ENCODE results near the gene MAD1L1.
"Not testable (repeated sequence)": the region's sequence is repeated elsewhere in the genome, so short reads cannot be mapped to it uniquely, and the experiment has no call there.

MAD1L1 gene

DNA sequence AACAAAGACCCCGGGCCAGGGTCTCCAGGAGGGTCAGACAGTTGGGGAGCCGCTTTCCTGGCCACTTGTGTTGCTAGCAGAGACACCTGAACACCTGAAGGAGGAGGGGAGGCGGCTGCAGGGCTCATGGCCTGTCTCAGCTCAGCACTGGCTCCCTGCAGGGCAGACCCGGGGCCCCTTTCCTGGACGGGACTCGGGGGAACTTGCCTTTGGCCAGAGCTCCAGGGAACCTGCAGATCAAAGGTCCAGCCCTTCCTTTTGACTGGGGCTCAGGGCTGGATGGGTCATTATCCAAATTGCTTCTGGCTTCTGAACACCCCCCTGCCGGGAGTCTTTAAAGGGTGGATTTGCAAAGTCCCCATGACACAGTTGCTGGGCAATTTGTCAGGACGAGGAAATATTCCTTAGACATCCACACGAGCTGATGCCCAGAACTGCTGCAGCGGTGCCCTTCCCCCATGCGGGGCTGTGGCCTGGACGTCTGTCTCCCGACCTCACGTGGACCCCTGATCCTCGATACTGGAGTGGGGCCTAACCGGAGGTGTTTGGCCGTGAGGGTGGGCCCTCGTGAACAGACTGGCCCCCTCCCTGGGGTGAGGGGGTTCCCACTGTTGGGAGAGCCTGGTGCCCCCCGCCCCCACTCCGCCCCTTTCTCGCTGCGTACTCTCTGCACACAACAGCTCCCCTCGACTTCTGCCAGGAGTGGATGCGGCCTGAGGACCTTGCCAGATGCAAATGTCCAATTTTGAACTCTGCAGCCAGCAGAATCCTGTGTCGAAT is 368.4 kb downstream of the MAD1L1 start:
- Mint-ChIP-seq H3K4me1 (peaks cover 11% of the 10 kb centered on the region), H3K9me3 (no peaks in the 10 kb centered on the region), H3K4me3 (no peak overlapping the region), H3K27ac (no peak overlapping the region), H3K27me3 (no peaks in the 10 kb centered on the region), H3K36me3 (no peaks in the 10 kb centered on the region)

DNA sequence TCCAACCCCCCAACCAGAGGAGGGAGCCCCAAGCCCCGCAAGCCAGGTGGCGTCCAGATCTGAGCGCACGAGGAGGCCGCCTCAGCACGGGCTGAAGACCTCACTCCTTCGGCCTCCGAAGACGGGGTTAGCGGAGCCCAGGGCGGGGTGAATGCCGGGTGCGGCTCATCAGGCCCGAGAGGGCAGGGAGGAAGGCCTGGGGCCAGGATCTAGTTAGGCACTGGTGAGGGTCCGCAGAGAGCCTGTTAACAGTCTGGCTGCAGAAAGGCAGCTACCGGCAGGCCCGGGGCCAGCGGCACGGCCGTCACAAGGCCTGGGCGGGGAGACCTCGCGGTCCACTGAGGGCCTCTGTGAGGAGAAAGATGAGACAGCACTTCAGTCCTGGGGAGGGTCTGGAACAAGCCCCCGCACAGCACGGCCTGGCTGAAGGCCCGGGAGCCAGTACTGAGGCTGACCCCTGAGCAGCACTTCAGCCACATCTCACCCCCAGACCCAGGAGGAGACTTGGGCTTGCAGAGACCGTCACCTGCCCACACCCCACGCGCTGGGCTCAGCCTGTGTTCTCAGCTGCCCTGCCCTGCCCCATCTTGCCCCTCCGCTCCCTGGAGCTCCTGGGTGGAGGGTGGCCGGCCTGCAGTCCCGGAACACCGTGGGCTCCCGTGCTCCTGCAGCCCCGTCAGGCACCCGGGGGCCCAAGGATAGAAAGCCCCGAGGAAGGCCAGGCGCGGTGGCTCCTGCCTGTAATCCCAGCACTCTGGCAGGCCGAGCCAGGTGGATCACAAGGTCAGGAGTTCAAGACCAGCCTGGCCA is 369.4 kb downstream of the MAD1L1 start:
- H3K36me3 Mint-ChIP-seq = no peaks in the 10 kb centered on the region
- H3K4me1 Mint-ChIP-seq = peaks cover 11% of the 10 kb centered on the region
- H3K27ac Mint-ChIP-seq = no peak overlapping the region
- H3K4me3 Mint-ChIP-seq = no peak overlapping the region
- no peaks in the 10 kb centered on the region for H3K9me3 Mint-ChIP-seq
- H3K27me3 Mint-ChIP-seq = no peaks in the 10 kb centered on the region

DNA sequence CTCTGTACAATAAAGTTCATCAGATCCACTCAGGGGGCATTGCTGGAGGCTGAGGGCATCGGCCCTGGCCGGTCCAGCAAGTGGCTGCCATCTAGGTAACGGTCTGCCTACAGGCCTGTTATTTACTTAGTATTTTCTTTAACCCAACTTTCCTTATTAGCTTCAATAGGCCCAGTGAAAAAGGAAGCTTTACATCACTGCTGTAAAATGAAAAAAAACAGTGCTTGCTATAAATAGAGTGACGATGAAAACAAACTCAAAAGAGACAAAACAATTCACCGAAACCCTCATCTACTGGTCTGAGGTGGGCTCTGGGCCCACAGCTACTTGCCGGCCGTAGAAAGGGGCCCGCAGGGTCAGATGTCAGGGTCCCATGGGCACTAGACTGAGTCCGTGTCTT is 370.2 kb downstream of the MAD1L1 start:
- Mint-ChIP-seq H3K4me3 (no peak overlapping the region), H3K27ac (no peak overlapping the region), H3K27me3 (no peaks in the 10 kb centered on the region), H3K9me3 (no peaks in the 10 kb centered on the region), H3K36me3 (no peaks in the 10 kb centered on the region), H3K4me1 (peaks cover 11% of the 10 kb centered on the region)

DNA sequence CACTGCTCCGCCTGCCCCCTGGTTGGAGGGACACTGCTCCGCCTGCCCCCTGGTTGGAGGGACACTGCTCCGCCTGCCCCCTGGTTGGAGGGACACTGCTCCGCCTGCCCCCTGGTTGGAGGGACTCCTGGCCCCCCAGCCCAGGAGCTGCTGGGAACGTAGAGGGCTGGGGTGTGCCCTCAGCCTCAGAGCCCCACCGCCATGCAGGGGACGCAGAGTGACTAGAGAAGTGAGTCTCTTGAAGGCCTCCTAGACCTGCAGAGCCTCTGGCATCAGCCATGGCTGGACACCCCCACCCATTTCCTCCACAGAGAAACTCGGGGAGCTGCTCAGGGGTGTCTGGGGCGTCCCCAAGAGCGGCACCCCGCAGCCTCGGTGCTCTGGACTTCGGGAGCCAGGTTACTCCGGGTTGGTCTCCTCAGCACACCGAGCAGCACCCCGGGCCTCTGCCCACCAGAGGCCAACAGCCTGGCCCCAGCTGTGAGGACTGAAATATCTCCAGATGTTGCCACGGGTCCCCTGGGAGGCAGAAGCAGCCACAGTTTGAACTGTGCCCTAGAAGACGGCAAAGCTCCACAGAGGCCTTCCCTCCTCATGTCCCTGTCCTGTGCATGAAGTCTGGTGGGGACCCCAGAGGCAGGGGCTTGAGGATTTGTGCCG is 370.8 kb downstream of the MAD1L1 start:
- H3K4me1 Mint-ChIP-seq = peaks cover 8% of the 10 kb centered on the region
- H3K9me3 Mint-ChIP-seq = no peaks in the 10 kb centered on the region

DNA sequence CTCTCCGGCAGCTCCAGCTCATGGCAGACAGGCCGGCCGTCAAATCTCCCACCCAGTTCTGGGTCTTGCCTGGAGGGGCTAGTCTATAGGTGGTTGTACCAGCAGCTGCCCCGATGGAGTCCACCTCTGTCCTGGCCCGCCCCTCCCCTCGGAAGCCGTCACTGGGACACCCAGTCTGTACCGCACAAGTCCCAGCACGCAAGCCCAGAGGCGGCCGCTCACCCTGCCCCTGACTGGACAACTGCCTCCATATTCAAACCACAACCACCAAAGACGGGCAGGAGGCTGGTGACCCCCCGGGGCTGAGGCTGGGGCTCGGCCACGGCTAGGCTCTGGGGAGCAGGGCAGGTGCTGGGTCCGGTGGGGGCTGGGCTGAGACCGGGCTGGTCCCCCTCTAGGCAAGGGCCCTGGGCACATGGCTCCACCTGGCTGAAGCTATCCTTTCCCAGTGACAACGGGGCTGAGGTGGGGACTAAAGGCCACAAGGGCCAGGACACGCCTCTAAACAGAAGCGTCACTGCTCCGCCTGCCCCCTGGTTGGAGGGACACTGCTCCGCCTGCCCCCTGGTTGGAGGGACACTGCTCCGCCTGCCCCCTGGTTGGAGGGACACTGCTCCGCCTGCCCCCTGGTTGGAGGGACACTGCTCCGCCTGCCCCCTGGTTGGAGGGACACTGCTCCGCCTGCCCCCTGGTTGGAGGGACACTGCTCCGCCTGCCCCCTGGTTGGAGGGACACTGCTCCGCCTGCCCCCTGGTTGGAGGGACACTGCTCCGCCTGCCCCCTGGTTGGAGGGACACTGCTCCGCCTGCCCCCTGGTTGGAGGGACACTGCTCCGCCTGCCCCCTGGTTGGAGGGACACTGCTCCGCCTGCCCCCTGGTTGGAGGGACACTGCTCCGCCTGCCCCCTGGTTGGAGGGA is 371.6 kb downstream of the MAD1L1 start:
- H3K27me3 Mint-ChIP-seq, H3K4me1 Mint-ChIP-seq, H3K4me3 Mint-ChIP-seq, H3K9me3 Mint-ChIP-seq, H3K27ac Mint-ChIP-seq, H3K36me3 Mint-ChIP-seq: not testable (repeated sequence)

More for the DNA sequence above, 370.8 kb downstream of the MAD1L1 start:
- Mint-ChIP-seq H3K4me3 (no peak overlapping the region), H3K27ac (no peak overlapping the region), H3K27me3 (no peaks in the 10 kb centered on the region), H3K36me3 (no peaks in the 10 kb centered on the region)

DNA sequence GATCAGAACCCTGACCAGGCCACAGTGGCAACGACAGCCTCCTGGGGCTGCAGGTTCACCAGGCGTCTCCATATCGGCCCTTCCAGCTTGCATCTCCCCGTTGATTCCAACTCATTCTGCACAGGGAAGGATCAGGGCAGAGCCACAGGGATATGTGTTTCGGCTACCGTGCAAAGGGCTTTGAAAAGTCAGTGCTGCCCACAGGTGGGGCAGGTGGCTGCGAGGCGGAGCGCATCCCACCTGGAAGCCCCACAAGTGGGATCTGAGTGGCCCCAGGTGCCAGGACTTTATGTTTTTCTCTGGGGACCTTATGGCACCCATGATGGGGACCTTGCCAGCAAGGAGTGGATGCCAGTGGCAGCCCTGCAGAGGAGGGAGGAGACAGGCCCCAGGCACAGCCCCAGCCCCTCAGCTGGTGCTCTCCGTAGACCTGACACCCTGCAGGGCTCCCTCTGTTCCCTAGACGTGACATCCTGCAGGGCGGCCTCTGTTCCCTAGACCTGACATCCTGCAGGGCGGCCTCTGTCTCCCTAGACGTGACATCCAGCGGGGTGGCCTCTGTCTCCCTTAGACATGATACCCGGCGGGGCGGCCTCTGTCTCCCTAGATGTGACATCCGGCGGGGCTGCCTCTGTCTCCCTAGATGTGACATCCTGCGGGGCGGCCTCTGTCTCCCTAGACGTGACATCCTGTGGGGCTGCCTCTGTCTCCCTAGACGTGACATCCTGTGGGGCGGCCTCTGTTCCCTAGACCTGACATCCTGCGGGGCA is 373.3 kb downstream of the MAD1L1 start:
- Mint-ChIP-seq H3K36me3 (no peaks in the 10 kb centered on the region), H3K27ac (no peak overlapping the region)

DNA sequence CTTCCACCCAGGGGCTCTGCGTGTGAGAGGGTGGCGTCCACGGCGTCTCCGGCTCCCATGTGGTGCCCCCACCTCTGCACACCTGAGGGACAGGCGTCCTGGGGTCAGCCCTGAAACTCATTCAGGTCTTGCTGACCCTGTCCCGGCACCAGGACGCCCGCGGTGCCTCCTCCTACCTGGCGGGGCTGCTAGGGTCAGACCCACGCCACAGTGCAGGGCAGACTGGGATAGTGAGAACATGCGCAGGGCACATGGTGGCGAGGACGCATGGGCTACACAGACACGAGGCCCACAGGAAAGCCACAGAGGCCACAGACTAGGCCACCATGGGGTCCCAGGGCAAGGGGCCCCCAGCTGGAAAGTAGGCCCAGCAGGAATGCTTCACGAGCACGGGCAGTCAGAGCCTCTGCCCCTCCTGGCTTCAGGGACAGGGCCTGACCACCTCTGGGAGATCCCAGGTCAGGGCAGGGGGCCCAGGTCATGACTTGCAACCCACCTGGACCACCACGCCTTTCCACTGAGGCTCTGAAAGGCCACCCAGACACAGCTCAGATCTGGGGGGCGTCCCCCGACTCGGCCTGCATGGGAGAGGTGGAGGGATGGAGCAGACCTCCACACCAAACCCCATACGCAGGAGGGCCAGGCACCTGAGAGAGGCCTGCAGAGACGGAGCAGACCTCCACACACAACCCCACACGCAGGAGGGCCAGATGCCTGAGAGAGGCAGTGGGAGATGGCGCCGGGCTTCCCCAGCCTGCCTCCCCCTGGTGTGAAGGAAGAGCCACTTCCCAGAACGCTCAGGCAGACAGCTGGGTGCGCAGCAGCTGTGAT is 374.1 kb downstream of the MAD1L1 start:
- Mint-ChIP-seq H3K4me3 (no peak overlapping the region), H3K36me3 (no peaks in the 10 kb centered on the region), H3K9me3 (no peaks in the 10 kb centered on the region), H3K4me1 (peaks cover 10% of the 10 kb centered on the region), H3K27ac (no peak overlapping the region), H3K27me3 (no peaks in the 10 kb centered on the region)

More for the DNA sequence above, 373.3 kb downstream of the MAD1L1 start:
- Mint-ChIP-seq H3K4me1 (peaks cover 10% of the 10 kb centered on the region), H3K27me3 (no peaks in the 10 kb centered on the region), H3K4me3 (no peak overlapping the region), H3K9me3 (no peaks in the 10 kb centered on the region)

DNA sequence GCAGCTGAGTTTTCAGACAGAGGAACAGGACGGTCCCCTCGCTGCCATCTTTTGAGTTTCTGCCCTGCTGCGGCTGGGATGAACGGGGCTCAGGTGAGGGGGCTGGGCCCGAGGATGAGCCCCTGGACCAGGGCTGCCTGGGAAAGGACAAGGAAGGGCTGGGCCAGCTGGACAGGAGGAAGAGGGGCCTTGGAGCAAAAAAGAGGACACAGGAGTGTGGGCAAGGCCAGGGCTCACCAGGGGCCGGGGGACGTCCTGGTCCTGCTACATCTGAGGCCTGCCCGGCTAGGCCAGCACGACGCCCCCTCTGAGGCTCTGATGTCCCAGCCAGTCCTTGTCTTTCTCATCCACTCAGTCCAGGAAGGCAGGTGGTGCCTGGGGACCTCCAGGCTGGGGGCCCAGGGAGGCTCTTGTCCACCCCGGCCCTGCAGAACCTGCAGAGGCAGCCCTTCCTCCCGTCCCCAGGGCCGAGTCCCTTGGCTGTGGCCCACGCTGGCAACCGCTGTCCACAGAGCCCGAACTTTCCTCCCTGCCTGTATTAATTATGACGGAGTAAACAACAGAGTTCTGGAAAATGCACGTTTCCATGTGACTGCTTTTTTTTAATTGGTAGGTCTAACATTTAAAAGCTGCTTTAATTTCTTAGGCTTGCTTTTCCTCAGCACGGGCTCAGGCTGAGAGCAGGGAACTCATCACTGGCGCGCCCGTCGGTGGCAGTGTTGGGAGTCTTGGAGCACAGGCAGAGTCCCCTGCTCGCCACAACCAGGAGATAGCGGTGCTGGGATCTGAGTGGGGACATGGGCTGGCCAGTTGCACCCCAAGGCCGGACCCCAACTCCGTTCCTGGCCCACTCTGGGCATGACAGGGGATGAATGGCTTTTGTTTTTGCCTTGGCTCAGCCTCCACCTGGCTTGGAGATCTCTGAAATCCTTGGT is 375.0 kb downstream of the MAD1L1 start:
- Mint-ChIP-seq H3K36me3 (no peaks in the 10 kb centered on the region), H3K27me3 (no peaks in the 10 kb centered on the region), H3K27ac (no peak overlapping the region), H3K9me3 (no peaks in the 10 kb centered on the region), H3K4me1 (peaks cover 10% of the 10 kb centered on the region), H3K4me3 (no peak overlapping the region)

DNA sequence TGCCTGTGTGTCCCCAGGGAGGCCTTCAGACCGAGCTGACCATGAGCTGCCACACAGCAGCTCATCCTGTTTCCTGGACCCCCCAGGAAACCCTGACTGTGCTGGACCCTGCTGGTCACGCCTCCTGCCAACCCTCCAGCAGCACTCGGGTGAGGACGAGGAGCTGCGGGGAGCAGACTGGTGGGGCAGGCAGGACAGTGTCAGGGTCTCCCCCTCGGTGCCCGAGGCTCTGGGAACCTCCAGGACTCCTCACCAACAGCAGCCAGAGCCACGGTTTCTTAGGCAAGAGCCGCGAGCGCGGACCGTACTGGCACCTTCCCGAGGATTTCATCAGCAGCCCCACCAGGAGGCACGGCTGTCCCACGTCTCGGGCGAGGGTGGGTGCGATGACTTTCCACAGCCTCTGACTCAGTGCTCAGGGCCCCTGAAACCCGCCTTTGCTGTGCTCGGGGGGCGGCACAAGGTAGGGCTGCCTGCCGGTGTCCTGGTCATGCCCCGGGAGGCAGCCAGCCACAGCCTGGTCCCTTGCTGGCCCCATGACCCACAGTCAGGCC is 375.8 kb downstream of the MAD1L1 start:
- no peaks in the 10 kb centered on the region for H3K36me3 Mint-ChIP-seq
- peaks cover 7% of the 10 kb centered on the region for H3K4me1 Mint-ChIP-seq
- H3K27ac Mint-ChIP-seq = no peak overlapping the region
- no peaks in the 10 kb centered on the region for H3K9me3 Mint-ChIP-seq
- no peaks in the 10 kb centered on the region for H3K27me3 Mint-ChIP-seq
- H3K4me3 Mint-ChIP-seq = no peak overlapping the region

DNA sequence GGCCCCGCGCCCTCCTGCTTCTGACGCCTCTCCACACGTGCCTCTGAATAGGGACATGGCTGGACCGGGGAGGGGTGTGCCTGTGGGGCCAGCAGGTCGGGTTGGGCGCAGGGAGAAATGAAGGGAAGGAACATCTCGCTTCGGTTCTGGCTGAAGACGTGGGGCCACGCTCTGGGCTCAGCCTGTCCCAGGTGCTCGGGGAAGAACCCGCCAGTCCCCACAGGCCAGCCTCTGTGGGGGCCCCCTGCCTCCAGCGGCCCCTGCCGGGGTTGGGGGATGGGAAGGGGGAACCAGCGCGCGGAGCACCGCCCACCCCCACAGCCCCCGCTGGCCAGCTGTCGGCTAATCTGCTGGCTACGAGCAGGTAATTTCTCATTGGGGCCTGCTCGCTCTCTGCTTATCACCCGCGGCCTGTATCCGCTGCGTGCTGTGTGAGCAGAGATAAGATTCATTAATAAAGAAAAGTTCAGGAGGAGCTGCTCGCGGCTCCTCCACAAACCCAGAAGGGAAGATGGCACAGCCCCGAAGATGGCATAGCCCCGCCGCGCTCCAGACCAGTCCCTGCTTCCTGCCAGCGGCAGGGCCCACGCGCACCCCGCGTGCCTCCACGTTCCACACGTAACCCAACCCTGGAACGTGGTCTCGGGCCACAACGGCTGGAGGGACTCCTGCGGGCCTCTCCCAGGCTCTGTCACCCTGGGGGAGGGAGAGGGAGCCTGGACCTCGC is 376.4 kb downstream of the MAD1L1 start:
- Mint-ChIP-seq H3K27me3 (no peaks in the 10 kb centered on the region), H3K36me3 (no peaks in the 10 kb centered on the region), H3K4me1 (peaks cover 7% of the 10 kb centered on the region), H3K4me3 (no peak overlapping the region), H3K27ac (no peak overlapping the region), H3K9me3 (no peaks in the 10 kb centered on the region)

DNA sequence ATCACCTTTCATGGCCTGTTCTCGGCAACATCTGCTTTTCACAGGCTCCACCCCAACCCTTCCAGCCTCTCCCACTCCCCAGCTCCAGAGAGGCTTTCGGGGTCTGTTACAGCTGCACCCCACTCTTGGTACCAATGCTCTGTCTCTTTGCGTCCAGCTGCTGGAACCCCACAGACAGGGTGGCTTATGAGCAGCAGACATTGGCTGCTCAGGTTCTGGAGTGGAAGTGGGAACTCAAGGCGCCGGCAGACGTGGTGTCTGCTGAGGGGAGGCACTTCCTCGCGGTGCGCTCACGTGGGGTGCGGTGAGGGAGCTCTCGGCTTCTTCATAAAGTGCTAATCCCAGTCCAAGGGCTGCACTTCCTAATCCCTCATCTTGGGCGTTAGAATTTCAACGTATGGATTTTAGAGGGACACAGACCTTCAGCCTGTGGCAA is 377.0 kb downstream of the MAD1L1 start:
- H3K36me3 Mint-ChIP-seq = no peaks in the 10 kb centered on the region
- H3K4me1 Mint-ChIP-seq = peaks cover 7% of the 10 kb centered on the region
- peak overlapping the region; percentile 12 for H3K27ac Mint-ChIP-seq
- H3K4me3 Mint-ChIP-seq = no peak overlapping the region
- no peaks in the 10 kb centered on the region for H3K9me3 Mint-ChIP-seq
- H3K27me3 Mint-ChIP-seq = no peaks in the 10 kb centered on the region

Data from activated naive CD4-positive, alpha-beta T cell treated with anti-CD3 and anti-CD28 coated beads, Interleukin-2, amount 50 U/mL, for 24 hours (primary cell).